Panc1 (cell line): ENCODE results near the gene TMEM109.

Source experiments
- CTCF ChIP-seq: fragments of 450-650 bp; IDR thresholded peaks from 2 replicates; pipeline ENCODE4 v1.5.1; 2017; ENCODE audit warnings: mild to moderate bottlenecking
- POLR2AphosphoS5 ChIP-seq: IDR thresholded peaks from 2 replicates; pipeline ENCODE4 v1.6.1; 2012; ENCODE audit warnings: mild to moderate bottlenecking, low read depth, low read length, moderate library complexity
- SIN3A ChIP-seq: IDR thresholded peaks from 2 replicates; pipeline ENCODE4 v1.6.1; 2012; ENCODE audit warnings: low read depth, mild to moderate bottlenecking, low read length, moderate library complexity, borderline replicate concordance; ENCODE audit not compliant: insufficient read depth
- TF ChIP-seq, protein P1 (sequence below), 2 experiments: IDR thresholded peaks; 2 replicates each; pipeline ENCODE4 v1.6.1; 2011 to 2012; ENCODE audit warnings: low read depth in 2 of 2, control low read depth in 1 of 2, low read length in 1 of 2, mild to moderate bottlenecking in 1 of 2, moderate library complexity in 1 of 2; ENCODE audit not compliant: insufficient read depth in 1 of 2

- no peak for TF ChIP-seq CTCF
- TF ChIP-seq, protein P1, sequence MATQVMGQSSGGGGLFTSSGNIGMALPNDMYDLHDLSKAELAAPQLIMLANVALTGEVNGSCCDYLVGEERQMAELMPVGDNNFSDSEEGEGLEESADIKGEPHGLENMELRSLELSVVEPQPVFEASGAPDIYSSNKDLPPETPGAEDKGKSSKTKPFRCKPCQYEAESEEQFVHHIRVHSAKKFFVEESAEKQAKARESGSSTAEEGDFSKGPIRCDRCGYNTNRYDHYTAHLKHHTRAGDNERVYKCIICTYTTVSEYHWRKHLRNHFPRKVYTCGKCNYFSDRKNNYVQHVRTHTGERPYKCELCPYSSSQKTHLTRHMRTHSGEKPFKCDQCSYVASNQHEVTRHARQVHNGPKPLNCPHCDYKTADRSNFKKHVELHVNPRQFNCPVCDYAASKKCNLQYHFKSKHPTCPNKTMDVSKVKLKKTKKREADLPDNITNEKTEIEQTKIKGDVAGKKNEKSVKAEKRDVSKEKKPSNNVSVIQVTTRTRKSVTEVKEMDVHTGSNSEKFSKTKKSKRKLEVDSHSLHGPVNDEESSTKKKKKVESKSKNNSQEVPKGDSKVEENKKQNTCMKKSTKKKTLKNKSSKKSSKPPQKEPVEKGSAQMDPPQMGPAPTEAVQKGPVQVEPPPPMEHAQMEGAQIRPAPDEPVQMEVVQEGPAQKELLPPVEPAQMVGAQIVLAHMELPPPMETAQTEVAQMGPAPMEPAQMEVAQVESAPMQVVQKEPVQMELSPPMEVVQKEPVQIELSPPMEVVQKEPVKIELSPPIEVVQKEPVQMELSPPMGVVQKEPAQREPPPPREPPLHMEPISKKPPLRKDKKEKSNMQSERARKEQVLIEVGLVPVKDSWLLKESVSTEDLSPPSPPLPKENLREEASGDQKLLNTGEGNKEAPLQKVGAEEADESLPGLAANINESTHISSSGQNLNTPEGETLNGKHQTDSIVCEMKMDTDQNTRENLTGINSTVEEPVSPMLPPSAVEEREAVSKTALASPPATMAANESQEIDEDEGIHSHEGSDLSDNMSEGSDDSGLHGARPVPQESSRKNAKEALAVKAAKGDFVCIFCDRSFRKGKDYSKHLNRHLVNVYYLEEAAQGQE (IDR thresholded peaks at IDR 0.05; ENCODE audit: insufficient read depth in 1 of 2, low read depth in 2 of 2, low read length in 1 of 2), result no peak
- TF ChIP-seq POLR2AphosphoS5, result no peak
- TF ChIP-seq SIN3A, result no peak
Observed at GRCh38 chr11:60966890-60967289, 52.9 kb downstream of the TMEM109 start.
